ENCODE results near the gene LSS. TPM values are rescaled to one million over a fixed set of nuclear protein-coding genes. Genes with fewer than 3 reads are reported as not detected.

The LSS gene
- polyA plus RNA-seq, 1 donor (not counting 4 experiments of a cell fraction or from before 2014, with no cell fraction given) = 105 TPM

GRCh38 chr21:46268371-46268770, 39.8 kb upstream of the LSS start:
- TF ChIP-seq, protein P1, sequence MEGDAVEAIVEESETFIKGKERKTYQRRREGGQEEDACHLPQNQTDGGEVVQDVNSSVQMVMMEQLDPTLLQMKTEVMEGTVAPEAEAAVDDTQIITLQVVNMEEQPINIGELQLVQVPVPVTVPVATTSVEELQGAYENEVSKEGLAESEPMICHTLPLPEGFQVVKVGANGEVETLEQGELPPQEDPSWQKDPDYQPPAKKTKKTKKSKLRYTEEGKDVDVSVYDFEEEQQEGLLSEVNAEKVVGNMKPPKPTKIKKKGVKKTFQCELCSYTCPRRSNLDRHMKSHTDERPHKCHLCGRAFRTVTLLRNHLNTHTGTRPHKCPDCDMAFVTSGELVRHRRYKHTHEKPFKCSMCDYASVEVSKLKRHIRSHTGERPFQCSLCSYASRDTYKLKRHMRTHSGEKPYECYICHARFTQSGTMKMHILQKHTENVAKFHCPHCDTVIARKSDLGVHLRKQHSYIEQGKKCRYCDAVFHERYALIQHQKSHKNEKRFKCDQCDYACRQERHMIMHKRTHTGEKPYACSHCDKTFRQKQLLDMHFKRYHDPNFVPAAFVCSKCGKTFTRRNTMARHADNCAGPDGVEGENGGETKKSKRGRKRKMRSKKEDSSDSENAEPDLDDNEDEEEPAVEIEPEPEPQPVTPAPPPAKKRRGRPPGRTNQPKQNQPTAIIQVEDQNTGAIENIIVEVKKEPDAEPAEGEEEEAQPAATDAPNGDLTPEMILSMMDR (optimal IDR thresholded peaks at IDR 0.05 in 1 of 3, IDR thresholded peaks at IDR 0.05 in 1 of 3, conservative IDR thresholded peaks at IDR 0.05 in 1 of 3; ENCODE audit: extremely low read depth in 1 of 3, insufficient read depth in 2 of 3, low read length in 3 of 3) = no peak
- TF ChIP-seq EZH2 (IDR thresholded peaks at IDR 0.05; ENCODE audit: low read length) = no peak
- FAIRE-seq = no peak
- H3K36me3 ChIP-seq (ENCODE audit: control insufficient read depth in 2 of 2, extremely low read depth in 1 of 2, insufficient read depth in 2 of 2, low read length in 2 of 2) = peaks cover 46 to 58% of the 10 kb centered on the region in 2 experiments

GRCh38 chr21:46266946-46267345, 38.4 kb upstream of the LSS start:
- H3K9me1 ChIP-seq (ENCODE audit: control insufficient read depth, extremely low read depth, insufficient read depth, low read length) = no peaks in the 10 kb centered on the region
- no peaks in the 10 kb centered on the region for H3K4me1 ChIP-seq (ENCODE audit: control insufficient read depth, extremely low read depth, insufficient read depth, low read length)
- H3K27me3 ChIP-seq (ENCODE audit: control insufficient read depth, extremely low read depth, insufficient read depth, low read length) = no peaks in the 10 kb centered on the region
- TF ChIP-seq, protein P1 (optimal IDR thresholded peaks at IDR 0.05 in 1 of 3, IDR thresholded peaks at IDR 0.05 in 1 of 3, conservative IDR thresholded peaks at IDR 0.05 in 1 of 3; ENCODE audit: extremely low read depth in 1 of 3, insufficient read depth in 2 of 3, low read length in 3 of 3) = no peak
- no peak for TF ChIP-seq EZH2 (IDR thresholded peaks at IDR 0.05; ENCODE audit: low read length)
- H2AFZ ChIP-seq (ENCODE audit: control insufficient read depth, low read length) = no peak overlapping the region
- H3K27ac ChIP-seq (ENCODE audit: control insufficient read depth, insufficient read depth, low read length) = no peak overlapping the region
- H3K79me2 ChIP-seq (ENCODE audit: control insufficient read depth, insufficient read depth, low read length) = no peaks in the 10 kb centered on the region
- DNase-seq (ENCODE audit: low read depth, low spot score) = no peak
- H3K9me3 ChIP-seq (ENCODE audit: control insufficient read depth, low read depth, low read length) = no peaks in the 10 kb centered on the region
- no peak for FAIRE-seq
- H3K4me3 ChIP-seq (ENCODE audit: control insufficient read depth in 2 of 3, extremely low read depth in 1 of 3, insufficient read depth in 2 of 3, low read depth in 1 of 3, low read length in 3 of 3) = no peak overlapping the region
- H3K9ac ChIP-seq (ENCODE audit: control insufficient read depth, extremely low read depth, insufficient read depth, low read length) = no peak overlapping the region
- H4K20me1 ChIP-seq (ENCODE audit: control insufficient read depth, extremely low read depth, insufficient read depth, low read length) = peaks cover 7% of the 10 kb centered on the region
- peaks cover 38 to 48% of the 10 kb centered on the region in 2 experiments for H3K36me3 ChIP-seq (ENCODE audit: control insufficient read depth in 2 of 2, extremely low read depth in 1 of 2, insufficient read depth in 2 of 2, low read length in 2 of 2)
- H3K4me2 ChIP-seq (ENCODE audit: control insufficient read depth, extremely low read depth, insufficient read depth, low read depth, low read length) = no peak overlapping the region
- dilution Hi-C loops (cut with MboI; ENCODE audit: extremely low pct_ligation_motif_present, low sequenced_read_pairs) = no loop called here

More at GRCh38 chr21:46268371-46268770, 39.8 kb upstream of the LSS start:
- H3K27me3 ChIP-seq (ENCODE audit: control insufficient read depth, extremely low read depth, insufficient read depth, low read length) = no peaks in the 10 kb centered on the region
- H3K4me3 ChIP-seq (ENCODE audit: control insufficient read depth in 2 of 3, extremely low read depth in 1 of 3, insufficient read depth in 2 of 3, low read depth in 1 of 3, low read length in 3 of 3) = no peak overlapping the region
- H3K4me2 ChIP-seq (ENCODE audit: control insufficient read depth, extremely low read depth, insufficient read depth, low read depth, low read length) = no peak overlapping the region
- no peak overlapping the region for H2AFZ ChIP-seq (ENCODE audit: control insufficient read depth, low read length)
- H3K9me3 ChIP-seq (ENCODE audit: control insufficient read depth, low read depth, low read length) = no peaks in the 10 kb centered on the region
- H3K9me1 ChIP-seq (ENCODE audit: control insufficient read depth, extremely low read depth, insufficient read depth, low read length) = no peaks in the 10 kb centered on the region
- no peaks in the 10 kb centered on the region for H3K79me2 ChIP-seq (ENCODE audit: control insufficient read depth, insufficient read depth, low read length)
- H4K20me1 ChIP-seq (ENCODE audit: control insufficient read depth, extremely low read depth, insufficient read depth, low read length) = peaks cover 7% of the 10 kb centered on the region
- no peak overlapping the region for H3K27ac ChIP-seq (ENCODE audit: control insufficient read depth, insufficient read depth, low read length)
- dilution Hi-C loops (cut with MboI; ENCODE audit: extremely low pct_ligation_motif_present, low sequenced_read_pairs) = no loop called here
- no peak for DNase-seq (ENCODE audit: low read depth, low spot score)
- H3K9ac ChIP-seq (ENCODE audit: control insufficient read depth, extremely low read depth, insufficient read depth, low read length) = no peak overlapping the region
- no peaks in the 10 kb centered on the region for H3K4me1 ChIP-seq (ENCODE audit: control insufficient read depth, extremely low read depth, insufficient read depth, low read length)
